Fibroblast of upper back skin (primary cell): ENCODE results near the gene BZW2.
A peak's percentile ranks its signal among the peaks of the same experiment; 100 is the strongest.
"Not testable (repeated sequence)": the region's sequence is repeated elsewhere in the genome, so short reads cannot be mapped to it uniquely, and the experiment has no call there.

Source experiments
- DNase-seq: peaks from one replicate; pipeline ENCODE4 v3.0.0-alpha.2; 2013

The BZW2 gene

GRCh38 chr7:16675277-16675676, 29.3 kb downstream of the BZW2 start:
- DNase-seq = no peak

GRCh38 chr7:16677978-16678494, 32.1 kb downstream of the BZW2 start:
- DNase-seq = no peak

- not testable (repeated sequence) for DNase-seq
These were observed 32.9 kb downstream of the BZW2 start for GRCh38 chr7:16678645-16679566.

DNA sequence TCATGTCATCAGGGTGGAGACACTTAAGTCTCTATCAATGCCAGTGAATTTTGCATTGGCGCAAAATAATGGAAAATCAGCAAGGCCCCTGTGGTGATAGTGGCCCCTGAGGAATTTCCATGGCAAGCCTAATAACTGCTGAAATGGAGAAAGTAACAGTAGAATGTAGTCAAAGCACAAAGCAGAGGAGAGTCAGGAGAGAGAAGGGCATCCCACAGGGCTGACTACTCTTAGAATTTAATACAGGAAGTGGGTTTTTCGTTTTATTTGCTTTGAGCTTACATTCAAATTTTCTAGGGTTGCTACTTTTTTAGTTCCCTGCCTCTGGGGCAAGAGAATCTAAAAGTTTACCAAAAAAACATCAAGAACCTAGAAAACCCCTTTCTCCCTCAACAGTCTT, 39.0 kb downstream of the BZW2 start:
- DNase-seq = no peak

GRCh38 chr7:16685535-16685934, 39.6 kb downstream of the BZW2 start:
- no peak for DNase-seq

DNA sequence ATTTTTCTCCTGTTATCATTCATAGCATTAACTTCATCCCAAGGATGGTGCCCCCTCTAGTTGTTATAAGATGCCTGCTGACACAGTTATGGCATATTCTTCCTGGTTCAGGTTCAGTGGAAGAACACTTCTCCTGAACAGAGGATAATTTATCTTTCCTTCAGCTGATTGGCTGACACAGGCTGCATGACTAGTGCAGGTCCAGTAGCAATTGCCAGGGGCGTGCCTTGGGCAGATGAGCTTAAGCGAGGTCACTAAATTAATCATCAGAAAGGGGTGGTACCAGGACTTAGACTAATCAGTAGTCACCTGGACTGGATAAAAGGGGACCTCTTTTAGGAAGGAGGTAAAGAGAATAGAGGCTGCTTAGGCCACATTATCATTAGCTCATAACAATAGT, 42.3 kb downstream of the BZW2 start:
- no peak for DNase-seq

DNA sequence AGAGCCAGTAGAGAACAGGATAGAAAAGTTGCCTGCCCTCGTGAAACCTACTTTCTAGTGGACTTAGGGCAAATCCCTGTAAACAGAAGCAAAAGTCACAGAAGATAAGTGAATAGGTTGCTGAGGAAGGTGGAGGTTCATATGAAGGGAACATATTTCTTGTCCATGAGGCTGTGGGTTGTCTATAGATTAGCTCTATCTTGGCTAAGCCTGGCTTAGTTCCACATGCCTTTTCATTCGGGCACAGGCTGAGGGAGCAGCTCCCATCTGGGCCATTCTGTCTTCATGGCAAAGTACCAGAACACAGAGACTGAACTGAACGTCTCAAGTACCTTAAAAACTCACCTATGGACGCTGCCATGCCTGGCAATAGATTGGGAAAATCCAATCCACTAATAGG, 45.3 kb downstream of the BZW2 start:
- no peak for DNase-seq

DNA sequence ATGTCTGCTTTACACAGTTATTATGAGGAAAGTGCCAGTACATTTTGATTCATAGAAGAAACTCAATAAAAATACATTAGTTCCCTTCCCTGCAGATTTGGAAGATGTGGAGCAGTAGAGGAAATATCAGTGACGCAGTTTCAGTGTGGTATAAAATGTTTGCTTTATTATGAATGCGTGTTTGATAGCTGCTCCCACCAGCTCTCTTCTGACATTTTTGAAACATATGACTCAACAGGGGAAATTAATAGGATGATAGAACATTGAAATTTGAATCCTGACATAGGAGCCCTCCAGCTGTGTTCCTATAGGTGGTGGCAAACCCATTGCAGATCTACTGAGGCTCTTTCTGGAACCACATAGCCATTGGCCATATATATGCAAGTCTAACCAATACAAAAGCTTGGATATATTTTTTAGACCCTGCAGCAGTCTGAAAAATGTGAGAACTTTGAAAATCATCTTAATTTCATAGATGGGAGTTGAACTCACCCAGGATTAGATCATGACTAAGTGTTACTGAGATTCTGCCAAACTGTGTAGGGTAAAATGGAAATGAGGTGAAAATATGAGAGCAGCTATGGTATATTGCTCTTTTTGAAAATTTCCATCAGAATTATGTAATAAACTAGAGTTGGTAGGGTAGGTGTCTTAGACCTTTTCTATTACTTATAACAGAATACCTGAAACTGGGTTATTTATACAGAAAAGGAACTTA, 47.8 kb downstream of the BZW2 start:
- DNase-seq = no peak

- DNase-seq = no peak
These were observed 48.8 kb downstream of the BZW2 start for GRCh38 chr7:16694806-16695205.

- DNase-seq = peak; percentile 70
These were observed 49.7 kb downstream of the BZW2 start for GRCh38 chr7:16695621-16696237.

DNA sequence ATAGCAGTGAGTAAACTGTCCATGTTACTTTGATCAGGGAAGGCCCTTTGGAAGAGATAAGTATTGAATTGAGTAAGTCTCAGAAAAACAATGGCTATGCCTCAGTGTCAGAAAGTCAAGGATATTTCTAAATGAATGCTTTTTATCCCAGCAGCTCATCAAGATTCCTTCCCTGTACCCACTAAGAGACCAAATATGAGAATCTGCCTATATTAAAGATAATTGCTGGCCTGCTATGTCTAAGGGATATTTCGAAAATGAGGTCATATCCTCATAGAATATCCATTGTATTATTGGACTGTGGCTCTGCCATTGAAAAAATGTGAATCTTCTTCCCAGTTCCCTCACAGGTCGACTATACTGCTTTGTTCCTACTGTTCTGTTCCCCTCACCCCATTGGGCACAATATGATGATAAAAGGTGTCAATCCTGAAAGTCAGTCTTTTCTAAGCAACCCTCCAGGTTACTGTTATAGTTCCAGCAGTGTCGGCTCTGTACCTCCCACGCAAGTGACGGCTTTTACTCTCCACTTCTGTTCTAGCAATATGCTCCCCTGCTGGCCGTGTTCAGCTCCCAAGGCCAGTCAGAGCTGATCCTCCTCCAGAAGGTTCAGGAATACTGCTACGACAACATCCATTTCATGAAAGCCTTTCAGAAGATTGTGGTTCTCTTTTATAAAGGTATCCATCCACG, 51.7 kb downstream of the BZW2 start:
- DNase-seq = peak; percentile 67

GRCh38 chr7:16698200-16698905, 52.4 kb downstream of the BZW2 start:
- DNase-seq = no peak

DNA sequence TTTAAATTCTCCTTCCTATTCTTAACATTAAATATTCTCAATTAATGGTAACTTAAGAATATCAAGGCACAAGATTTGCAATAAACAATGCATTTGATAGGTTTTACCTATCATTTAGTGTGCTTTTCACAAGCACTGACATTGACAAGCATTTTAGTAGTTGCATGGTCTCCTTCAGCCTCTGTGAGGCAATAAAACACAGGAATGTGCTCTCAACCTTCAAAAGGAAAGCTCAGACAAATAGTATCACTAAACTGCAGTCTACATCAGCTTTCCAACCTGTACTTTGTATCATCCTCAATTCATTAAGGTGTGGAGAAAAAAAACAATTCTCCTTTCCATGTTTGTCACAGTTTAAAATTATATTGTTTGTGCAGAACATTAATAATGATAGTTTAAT, 56.5 kb downstream of the BZW2 start:
- no peak for DNase-seq

DNA sequence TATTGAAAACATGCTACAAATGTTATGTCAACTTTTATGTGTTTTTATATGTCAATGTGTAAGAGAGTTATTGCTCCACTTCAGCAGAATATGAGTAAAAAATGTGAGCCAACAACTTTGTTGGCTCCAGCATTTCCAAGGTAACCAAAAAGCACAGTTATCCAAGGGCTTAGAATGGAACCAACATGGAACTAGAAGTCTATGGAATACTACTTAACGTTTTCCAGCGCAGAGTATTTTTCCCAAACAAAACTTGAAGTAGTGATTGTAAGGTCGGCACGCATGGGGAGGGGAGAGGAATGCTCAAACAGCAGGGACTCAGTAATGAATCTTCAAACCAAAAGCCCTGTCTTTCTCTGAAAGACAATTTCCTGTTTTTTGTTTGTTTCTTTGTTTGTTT, 62.5 kb downstream of the BZW2 start:
- DNase-seq = peak; percentile 54

DNA sequence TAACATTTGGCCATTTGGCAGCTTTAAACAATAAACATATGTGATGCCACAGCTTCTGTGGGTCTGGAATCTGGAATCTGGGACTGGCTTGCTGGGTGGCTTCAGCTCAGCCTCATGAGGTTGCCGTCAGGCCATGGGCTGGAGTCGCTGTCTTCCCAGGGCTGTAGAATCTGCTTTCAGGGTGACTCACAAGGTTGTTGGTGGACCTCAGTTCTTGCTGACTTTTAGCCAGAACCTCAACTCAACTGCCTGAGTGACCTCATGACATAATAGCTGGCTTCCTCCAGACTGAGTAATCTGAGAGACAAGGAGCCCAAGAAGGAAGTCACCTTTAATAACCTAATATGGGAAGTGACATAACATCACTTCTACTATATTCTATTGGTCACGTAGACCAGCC, 63.0 kb downstream of the BZW2 start:
- DNase-seq = peak; percentile 97

- DNase-seq = peak; percentile 55
These were observed 64.7 kb downstream of the BZW2 start for GRCh38 chr7:16710651-16711050.

DNA sequence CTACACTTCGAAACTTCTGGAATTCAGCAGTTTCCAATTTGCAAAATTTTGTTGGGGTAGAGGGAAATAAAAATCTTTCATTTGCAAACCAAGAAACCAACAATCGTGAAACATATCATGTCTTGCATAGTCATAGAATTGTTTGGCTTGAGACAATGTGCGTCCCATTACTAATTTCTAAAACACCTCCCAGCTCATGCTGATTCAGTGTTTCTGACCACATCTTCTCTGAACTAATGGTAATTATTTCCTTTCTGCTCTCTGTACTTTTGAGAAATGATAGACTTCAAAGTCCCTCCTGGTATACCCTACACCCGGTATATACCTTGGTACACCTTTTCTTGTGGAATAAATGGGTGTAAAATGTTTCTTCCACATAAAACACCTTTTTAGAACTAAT, 65.7 kb downstream of the BZW2 start:
- DNase-seq = peak; percentile 59

GRCh38 chr7:16712916-16713315, 66.9 kb downstream of the BZW2 start:
- DNase-seq = peak; percentile 51

- DNase-seq = no peak
These were observed 69.9 kb downstream of the BZW2 start for GRCh38 chr7:16715928-16716327.

GRCh38 chr7:16718111-16718656, 72.2 kb downstream of the BZW2 start:
- no peak for DNase-seq

GRCh38 chr7:16719699-16720098, 73.7 kb downstream of the BZW2 start:
- DNase-seq = peak; percentile 38

DNA sequence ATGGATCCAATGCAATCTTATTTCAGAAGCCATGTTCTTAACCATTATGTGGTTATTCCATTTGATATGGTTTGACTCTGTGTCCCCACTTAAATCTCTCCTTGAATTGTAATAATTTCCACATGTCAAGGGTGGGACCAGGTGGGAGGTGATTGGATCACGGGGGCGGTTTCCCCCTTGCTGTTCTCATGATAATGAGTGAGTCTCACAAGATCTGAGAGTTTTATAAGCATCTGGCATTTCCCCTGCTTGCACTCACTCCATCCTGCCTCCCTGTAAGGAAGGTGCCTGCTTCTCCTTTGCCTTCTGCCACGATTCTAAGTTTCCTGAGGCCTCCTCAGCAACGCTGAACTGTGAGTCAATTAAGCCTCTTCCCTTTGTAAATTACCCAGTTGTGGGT, 75.6 kb downstream of the BZW2 start:
- no peak for DNase-seq
